ENCODE measurements around the gene COMMD3.

GRCh38 chr10:22314852-22315251 lies 1.3 kb upstream of the COMMD3 start:
- TF ChIP-seq ZNF274 (IDR thresholded peaks at IDR 0.05; ENCODE audit: low read depth, low read length), result no peak
- TF ChIP-seq YY1 (IDR thresholded peaks at IDR 0.05; ENCODE audit: insufficient read depth, insufficient read length), result no peak
